Small intestine (tissue), 7 donors: ENCODE measurements around the gene LRRC75B. TPM values are rescaled to one million over a fixed set of nuclear protein-coding genes. Genes with fewer than 3 reads are reported as not detected.
"Not testable (repeated sequence)": the region's sequence is repeated elsewhere in the genome, so short reads cannot be mapped to it uniquely, and the experiment has no call there.

Source experiments
- DNase-seq, 2 donors: peaks; one replicate each; pipeline versions ENCODE4 v3.0.0 to v3.0.0-alpha.2; 2013
- FAIRE-seq: peaks from 2 replicates; lab custom pipeline; 2012; peaks lifted over from hg19 to GRCh38; lab: Jason Lieb, UNC
- H3K27ac ChIP-seq, 3 donors: one replicate each; pipeline ENCODE4 v1.5.1; 2013; ENCODE audit warnings: low read length in 2 of 3, mild to moderate bottlenecking in 2 of 3, control low read depth in 1 of 3, inconsistent platforms in 1 of 3, low read depth in 1 of 3, moderate library complexity in 1 of 3
- H3K27me3 ChIP-seq, 3 donors: one replicate each; pipeline ENCODE4 v1.6.1; 2013; ENCODE audit warnings: low read length in 3 of 3, inconsistent platforms in 1 of 3; ENCODE audit not compliant: control insufficient read depth in 3 of 3, insufficient read depth in 3 of 3
- H3K36me3 ChIP-seq, 3 donors: one replicate each; pipeline ENCODE4 v1.6.1; 2013; ENCODE audit warnings: low read length in 3 of 3, inconsistent platforms in 1 of 3, low read depth in 1 of 3, mild to moderate bottlenecking in 1 of 3, moderate library complexity in 1 of 3; ENCODE audit not compliant: control insufficient read depth in 3 of 3, insufficient read depth in 2 of 3
- H3K4me1 ChIP-seq, 3 donors: one replicate each; pipeline ENCODE4 v1.6.1; 2013; ENCODE audit warnings: low read length in 2 of 3, inconsistent platforms in 1 of 3, low read depth in 1 of 3, mild to moderate bottlenecking in 1 of 3, moderate library complexity in 1 of 3; ENCODE audit not compliant: control insufficient read depth in 3 of 3, insufficient read depth in 2 of 3
- H3K4me3 ChIP-seq, 3 donors: one replicate each; pipeline ENCODE4 v1.5.1; 2013; ENCODE audit warnings: low read length in 3 of 3, control low read depth in 1 of 3, inconsistent platforms in 1 of 3, low read depth in 1 of 3, mild to moderate bottlenecking in 1 of 3, moderate library complexity in 1 of 3
- H3K9me3 ChIP-seq, 2 donors: one replicate each; pipeline ENCODE4 v1.6.1; 2013; ENCODE audit warnings: low read depth in 1 of 2, low read length in 1 of 2; ENCODE audit not compliant: control insufficient read depth in 2 of 2, insufficient read depth in 1 of 2
- WGBS, 3 donors: extraction: QIAGEN DNeasy Blood & Tissue Kit; methylation state at CpG; one replicate each; pipeline ENCODE4 v1.1.7; 2013; 5-methylcytosine and 5-hydroxymethylcytosine counted together
- polyA plus RNA-seq, 4 donors: library from polyadenylated mRNA; stranded (reverse) in 3 of 4; unstranded in 1 of 4; fragments of 200-250 nt in 3 of 4; fragments of 120-200 nt in 1 of 4; gene quantifications; one replicate each; pipeline versions ENCODE4 v1.2.1 to v1.2.3, GENCODE V29; 2013
- donor health status: healthy with polysubstance abuse.
- donor health status: control.
- donor health status: control.
- donor health status: Bipolar disorder and iron deficiency.
- donor health status: healthy.

The LRRC75B gene
- polyA plus RNA-seq, 4 donors, result 15.5 to 123 (median 76.5) TPM

- H3K9me3 ChIP-seq, result no peaks in the 10 kb centered on the region
- FAIRE-seq, result no peak
- H3K27me3 ChIP-seq, result no peaks in the 10 kb centered on the region
- H3K27ac ChIP-seq, result no peak overlapping the region
- 77 to 92% (median 85%) methylated on average over 2 of the region's 2 CpGs for WGBS, 3 donors
- peaks cover 8 to 61% (median 18%) of the 10 kb centered on the region in 3 donors for H3K36me3 ChIP-seq
- DNase-seq, result no peak
- H3K4me3 ChIP-seq, result no peak overlapping the region
- H3K4me1 ChIP-seq, result peaks cover 2 to 19% (median 6%) of the 10 kb centered on the region in 3 donors
These were observed 29.6 kb downstream of the LRRC75B start for GRCh38 chr22:24563246-24563645.

GRCh38 chr22:24559471-24559870 is 33.4 kb downstream of the LRRC75B start:
- DNase-seq (no peak), FAIRE-seq (no peak)
- no peak overlapping the region for H3K4me3 ChIP-seq
- H3K9me3 ChIP-seq, result no peaks in the 10 kb centered on the region
- WGBS, 3 donors, result 62 to 71% (median 63%) methylated on average over 4 of the region's 4 CpGs
- H3K4me1 ChIP-seq, result peaks cover 2 to 16% (median 6%) of the 10 kb centered on the region in 3 donors
- no peaks in the 10 kb centered on the region for H3K27me3 ChIP-seq
- peaks cover 8 to 32% (median 15%) of the 10 kb centered on the region in 3 donors for H3K36me3 ChIP-seq
- H3K27ac ChIP-seq, result no peak overlapping the region

GRCh38 chr22:24555165-24556039 is 37.5 kb downstream of the LRRC75B start, which contains the start of gene SNRPD3:
Gene SNRPD3 (plus strand): TSS chr22:24555999. CDS start chr22:24557675, 1,676 bp downstream.
- FAIRE-seq, result no peak

GRCh38 chr22:24554313-24555164 is 38.3 kb downstream of the LRRC75B start, which contains the start of gene GUCD1:
Gene GUCD1 (minus strand): TSS chr22:24555138. CDS start chr22:24554991, 147 bp downstream.
- Histone ChIP-seq H3K36me3 (peaks cover 10 to 44% (median 12%) of the 10 kb centered on the region in 3 donors), H3K4me1 (peaks cover 11 to 49% (median 11%) of the 10 kb centered on the region in 3 donors), H3K4me3 (peak within 1 kb of the TSS; percentile 77 to 91 (median 87)), H3K27ac (peak within 1 kb of the TSS; percentile 93 to 99 (median 96)), H3K9me3 (no peaks in the 10 kb centered on the region), H3K27me3 (no peaks in the 10 kb centered on the region)
- 0% methylated on average over 38 to 64 of the region's 64 CpGs for WGBS, 3 donors
- FAIRE-seq (no peak), DNase-seq (no peak)

More at GRCh38 chr22:24555165-24556039, 37.5 kb downstream of the LRRC75B start, which contains the start of gene SNRPD3:
- no peaks in the 10 kb centered on the region for H3K27me3 ChIP-seq
- no peaks in the 10 kb centered on the region for H3K9me3 ChIP-seq
- WGBS, 3 donors, result 0% methylated on average over 48 to 59 of the region's 59 CpGs
- H3K36me3 ChIP-seq, result peaks cover 12 to 36% (median 13%) of the 10 kb centered on the region in 3 donors
- DNase-seq, result peak; percentile 99 to 100
- peaks cover 11 to 41% (median 13%) of the 10 kb centered on the region in 3 donors for H3K4me1 ChIP-seq
- H3K27ac ChIP-seq, result peak within 1 kb of the TSS; percentile 93 to 99 (median 96)
- H3K4me3 ChIP-seq, result peak within 1 kb of the TSS; percentile 77 to 91 (median 87)

GRCh38 chr22:24553597-24554312 is 39.1 kb downstream of the LRRC75B start:
- FAIRE-seq (no peak), DNase-seq (peak; percentile 69 to 73)
- Histone ChIP-seq H3K9me3 (no peaks in the 10 kb centered on the region), H3K4me1 (peaks cover 16 to 56% (median 17%) of the 10 kb centered on the region in 3 donors), H3K27ac (peak overlapping the region; percentile 86 to 99 (median 93)), H3K27me3 (no peaks in the 10 kb centered on the region), H3K4me3 (peak overlapping the region; percentile 67 to 91 (median 87)), H3K36me3 (peaks cover 4 to 46% (median 8%) of the 10 kb centered on the region in 3 donors)
- 13 to 34% (median 22%) methylated on average over 11 to 12 of the region's 12 CpGs for WGBS, 3 donors

- peak; percentile 34 to 65 for DNase-seq
- WGBS, 3 donors, result 65 to 78% (median 77%) methylated on average over 10 of the region's 10 CpGs
- Histone ChIP-seq H3K4me3 (peak overlapping the region in 2 of 3 donors; percentile 67 to 91), H3K4me1 (peaks cover 17 to 56% (median 18%) of the 10 kb centered on the region in 3 donors), H3K36me3 (peaks cover 10 to 52% (median 13%) of the 10 kb centered on the region in 3 donors), H3K27ac (peak overlapping the region; percentile 86 to 99 (median 93))
- not testable (repeated sequence) for FAIRE-seq, H3K27me3 ChIP-seq, H3K9me3 ChIP-seq
These were observed 40.2 kb downstream of the LRRC75B start for GRCh38 chr22:24552503-24553286.

- no peaks in the 10 kb centered on the region for H3K9me3 ChIP-seq
- no peak overlapping the region for H3K4me3 ChIP-seq
- H3K4me1 ChIP-seq, result peaks cover 17 to 45% (median 18%) of the 10 kb centered on the region in 3 donors
- H3K36me3 ChIP-seq, result peaks cover 23 to 67% (median 24%) of the 10 kb centered on the region in 3 donors
- DNase-seq (no peak), FAIRE-seq (no peak)
- H3K27ac ChIP-seq, result peak overlapping the region; percentile 84 to 99 (median 92)
- no peaks in the 10 kb centered on the region for H3K27me3 ChIP-seq
- WGBS, 3 donors, result 58 to 72% (median 62%) methylated on average over 6 of the region's 6 CpGs
These were observed 41.9 kb downstream of the LRRC75B start for GRCh38 chr22:24550902-24551435.
